GM19035 (cell line): ENCODE data around the gene MAB21L3.

Experiments used
- ATAC-seq: cut with Tn5 transposase; IDR thresholded peaks from one replicate; pipeline ENCODE4 v1.9.1; 2021; ENCODE audit not compliant: unreplicated experiment

The MAB21L3 gene

DNA sequence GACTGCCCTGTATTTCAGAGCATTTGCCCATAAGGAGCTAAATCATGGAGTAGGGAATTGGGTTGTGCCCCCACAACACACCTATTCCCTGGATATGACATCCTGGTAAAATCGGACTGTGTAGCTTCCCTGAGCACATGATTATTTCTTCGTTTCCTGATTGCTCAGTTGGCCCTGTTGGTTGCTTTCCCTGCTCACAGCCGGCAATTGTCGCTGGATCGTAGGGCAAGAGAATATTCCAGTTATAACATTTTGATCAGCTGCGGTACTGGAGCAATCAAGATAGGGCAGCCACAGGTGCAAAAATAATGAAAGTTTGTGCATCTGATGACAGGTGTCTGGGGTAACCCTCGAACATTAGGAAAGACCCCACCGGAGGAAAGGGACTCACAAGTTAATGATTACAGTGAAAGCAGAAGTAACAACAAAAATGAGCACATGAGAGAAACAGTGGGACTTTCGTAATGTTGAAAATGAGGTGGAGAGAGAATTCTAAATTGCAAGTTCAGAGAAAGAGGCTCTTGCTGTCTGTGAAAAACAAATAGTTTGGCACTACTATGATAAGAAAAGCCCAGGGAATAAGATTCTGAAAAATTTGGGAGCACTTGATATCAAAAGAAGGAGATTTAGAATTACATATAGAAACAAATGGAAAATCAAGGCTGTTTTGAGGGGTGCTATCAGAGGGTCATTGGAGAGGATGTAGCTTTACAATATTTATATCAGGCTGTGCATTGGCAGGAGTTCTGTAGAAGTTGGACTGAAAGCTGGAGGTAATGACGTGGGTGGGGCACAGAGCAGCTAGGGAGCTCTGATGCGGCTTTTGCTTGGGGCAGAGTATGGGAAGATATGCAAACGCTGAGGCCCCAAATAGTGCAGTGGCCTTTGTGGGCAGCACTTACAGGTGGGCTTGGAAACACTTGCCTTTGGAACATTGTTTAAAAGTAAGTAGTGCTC, at the start of gene MAB21L3:
Gene MAB21L3, plus strand, starts transcription at position 833 of the 957 bp plus-strand sequence. CDS start 1,217 bp downstream, outside the sequence.
- ATAC-seq = no peak

DNA sequence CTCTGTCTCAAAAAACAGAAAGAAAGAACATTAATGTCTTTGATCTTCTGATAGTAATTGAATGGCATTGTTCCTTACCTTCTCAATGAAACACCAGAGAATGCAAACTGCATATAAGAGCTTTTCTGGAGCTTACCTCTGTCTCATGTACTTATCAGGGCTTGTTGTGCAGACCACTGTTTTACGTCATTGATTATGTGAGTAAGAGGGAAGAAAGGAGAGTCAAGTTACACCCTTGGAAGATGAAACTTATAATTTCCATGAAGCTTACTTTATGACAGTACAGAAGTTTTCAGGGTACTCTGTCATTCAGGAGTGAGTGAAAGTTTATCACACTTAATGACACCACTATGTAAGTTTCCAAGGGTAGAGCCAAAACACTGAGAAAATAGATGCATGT, 49.0 kb upstream of the MAB21L3 start:
- no peak for ATAC-seq

DNA sequence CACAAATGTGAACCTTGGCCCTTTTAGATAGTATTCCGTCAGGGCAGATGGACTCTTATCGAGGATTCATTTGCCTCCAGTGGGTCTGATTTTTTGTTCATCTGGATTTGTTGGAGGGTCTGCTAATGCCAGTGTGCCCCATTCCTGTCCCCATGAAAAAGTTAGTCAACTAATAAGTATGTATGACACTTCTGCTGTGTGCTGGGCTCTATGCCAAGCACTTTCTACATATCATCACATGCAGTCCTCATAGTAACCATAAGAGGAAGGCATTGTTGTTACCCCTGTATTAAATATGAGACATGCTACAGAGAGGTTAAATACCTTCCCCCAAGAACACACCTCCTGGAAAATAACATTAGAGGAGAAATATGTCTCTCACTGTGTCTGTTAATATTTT, 46.6 kb upstream of the MAB21L3 start:
- no peak for ATAC-seq

DNA sequence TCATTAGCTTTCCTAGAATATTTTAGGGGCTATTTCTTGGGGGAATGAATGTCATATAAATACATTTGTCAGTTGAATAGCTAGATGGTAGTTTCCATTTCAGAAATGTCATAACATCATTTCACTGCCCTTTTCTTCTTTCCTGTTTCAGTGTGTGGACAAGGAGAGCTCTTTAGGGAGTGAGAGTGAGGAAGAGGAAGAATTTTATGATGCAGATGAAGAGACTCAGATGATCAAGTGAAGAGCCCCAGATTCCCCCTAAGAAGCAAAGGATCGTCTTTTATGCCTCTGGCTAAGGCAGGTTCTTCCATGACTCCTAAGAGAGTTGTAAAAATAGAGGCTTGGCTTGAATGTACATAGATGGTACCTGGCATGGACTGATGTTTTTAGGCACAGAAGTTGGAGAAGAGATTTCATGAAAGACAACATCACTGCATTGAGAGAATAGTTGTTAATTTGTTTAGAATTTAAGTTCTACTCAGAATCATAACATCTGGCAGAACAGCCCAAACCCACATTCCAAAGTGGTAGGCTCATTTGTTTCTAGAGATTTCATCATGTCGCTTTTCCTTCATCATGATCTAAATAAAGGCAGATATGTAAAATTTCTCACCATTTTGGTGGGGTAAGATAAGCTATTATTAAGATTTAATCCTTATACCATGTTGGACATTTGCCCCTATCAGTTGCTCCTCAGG, 44.2 kb upstream of the MAB21L3 start:
- no peak for ATAC-seq

DNA sequence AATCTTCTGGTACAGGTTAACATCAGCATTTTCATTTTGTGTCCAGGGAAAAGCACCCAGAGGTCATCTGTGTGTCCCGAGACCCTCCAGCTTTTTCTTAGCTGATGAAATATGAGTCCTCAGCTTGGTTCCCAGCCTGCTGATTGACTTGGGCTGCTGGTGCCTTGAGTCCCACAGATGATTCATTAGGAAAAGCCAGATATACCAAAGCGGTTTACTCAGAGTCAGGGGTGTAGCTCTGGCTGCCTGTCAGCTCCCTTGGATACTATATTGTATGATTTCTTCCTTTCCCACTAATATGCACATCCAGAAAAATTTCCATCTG, 43.7 kb upstream of the MAB21L3 start:
- ATAC-seq = no peak

DNA sequence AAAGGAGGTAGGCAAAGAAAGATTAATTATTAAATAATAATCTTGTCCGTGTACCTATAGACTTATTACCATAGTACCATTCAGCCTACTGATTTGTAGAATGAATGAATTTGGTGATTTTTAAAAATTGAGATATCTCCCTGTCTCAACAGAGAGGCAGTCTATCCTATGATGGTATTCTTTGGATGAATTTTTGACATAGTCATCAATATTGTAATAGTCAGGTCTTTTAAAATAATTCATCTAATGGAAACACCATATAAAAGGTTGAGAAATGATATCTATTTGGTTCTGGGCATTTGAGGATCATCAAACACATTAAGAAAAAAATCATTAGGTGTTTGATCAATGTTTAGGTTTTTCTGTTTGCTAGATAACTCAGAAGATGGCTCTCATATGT, 35.6 kb upstream of the MAB21L3 start:
- no peak for ATAC-seq

DNA sequence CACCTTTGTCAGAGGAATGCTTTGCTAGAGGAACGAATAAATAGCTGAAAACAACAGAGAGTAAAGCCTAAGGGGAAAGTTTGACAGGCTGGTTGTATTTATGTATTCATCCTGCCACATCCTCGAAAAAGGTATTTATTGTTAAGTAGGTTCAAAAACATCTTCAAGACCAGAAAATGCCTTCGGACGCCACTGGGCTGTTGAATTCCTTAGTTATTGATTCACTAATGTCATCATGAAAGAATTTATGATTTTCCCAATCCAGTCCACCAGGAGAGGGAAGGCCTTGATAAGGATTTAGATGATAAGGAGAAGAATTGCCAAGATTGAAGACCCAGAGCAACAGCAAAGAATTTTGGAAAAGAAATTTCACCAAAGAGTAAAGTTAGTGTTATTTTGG, 35.2 kb upstream of the MAB21L3 start:
- ATAC-seq = no peak

DNA sequence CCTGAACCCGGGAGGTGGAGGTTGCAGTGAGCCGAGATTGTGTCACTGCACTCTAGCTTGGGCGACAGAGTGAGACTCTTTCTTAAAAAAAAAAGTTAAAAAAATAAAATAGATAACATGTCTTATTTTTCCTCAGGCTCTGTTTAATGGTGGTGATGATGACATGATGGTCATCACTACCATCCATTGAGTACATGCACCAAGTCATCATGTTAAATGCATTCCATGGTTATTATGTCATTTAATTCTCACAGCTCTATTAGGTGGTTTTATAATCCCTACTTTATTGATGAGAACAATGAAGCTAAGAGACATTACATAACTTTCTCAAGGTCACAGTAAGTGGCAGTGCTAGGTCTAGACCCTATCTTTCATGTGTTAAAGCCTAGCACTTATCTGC, 34.4 kb upstream of the MAB21L3 start:
- no peak for ATAC-seq

DNA sequence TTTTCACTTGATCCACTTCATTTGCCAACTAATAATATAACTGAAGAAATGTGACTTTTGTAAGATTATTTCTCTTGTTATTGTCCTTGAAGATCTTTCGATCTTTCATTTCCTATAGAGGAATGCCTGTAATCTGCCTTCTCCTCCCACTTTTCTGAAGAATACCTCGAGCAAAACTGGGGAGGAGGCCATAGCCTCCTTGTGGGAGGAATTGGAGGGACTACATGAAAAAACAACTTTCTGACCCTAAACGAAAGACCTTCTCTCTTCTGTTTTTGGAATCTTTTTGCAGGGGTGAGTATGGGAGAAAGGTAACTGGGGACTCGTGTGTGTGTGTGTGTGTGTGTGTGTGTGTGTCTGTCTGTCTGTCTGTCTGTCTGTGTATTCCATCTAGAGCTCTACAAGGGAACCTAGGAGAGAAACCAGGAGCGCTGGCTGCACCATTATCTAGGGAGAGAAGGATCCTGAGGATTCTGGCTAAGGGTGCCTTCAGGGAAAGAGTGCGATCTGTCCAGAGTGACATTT, 32.4 kb upstream of the MAB21L3 start:
- no peak for ATAC-seq

DNA sequence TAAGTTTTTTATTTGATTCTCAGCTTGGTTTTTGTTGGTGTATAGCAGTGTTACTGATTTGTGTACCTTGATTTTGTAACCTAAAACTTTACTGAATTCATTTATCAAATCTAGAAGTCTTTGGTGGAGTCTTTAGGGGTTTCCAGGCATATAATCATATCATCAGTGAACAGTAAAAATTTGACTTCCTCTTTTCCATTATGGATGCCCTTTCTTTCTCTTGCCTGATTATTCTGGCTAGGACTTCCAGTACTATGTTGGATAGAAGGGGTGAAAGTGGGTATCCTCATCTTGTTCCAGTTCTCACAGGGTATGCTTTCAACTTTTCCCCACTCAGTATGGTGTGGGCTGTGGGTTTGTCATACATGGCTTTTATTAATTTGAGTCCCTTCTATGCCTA, 23.6 kb upstream of the MAB21L3 start:
- ATAC-seq = no peak

DNA sequence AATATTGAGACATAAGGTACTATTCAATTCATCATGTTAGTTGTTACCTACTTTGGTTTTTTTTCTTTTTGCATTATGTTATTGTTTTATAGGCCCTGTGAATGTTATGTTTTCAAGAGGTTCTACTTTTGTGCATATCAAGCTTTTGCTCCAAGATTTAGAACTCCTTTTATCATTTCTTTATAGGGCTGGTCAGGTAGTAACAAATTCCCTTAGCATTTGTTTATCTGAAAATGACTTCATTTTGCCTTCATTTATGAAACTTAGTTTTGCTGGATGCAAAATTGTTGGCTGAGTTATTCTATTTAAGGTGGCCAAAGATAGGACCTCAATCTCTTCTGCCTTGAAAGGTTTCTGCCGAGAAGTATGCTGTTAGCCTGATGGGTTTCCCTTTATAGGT, 21.3 kb upstream of the MAB21L3 start:
- no peak for ATAC-seq

DNA sequence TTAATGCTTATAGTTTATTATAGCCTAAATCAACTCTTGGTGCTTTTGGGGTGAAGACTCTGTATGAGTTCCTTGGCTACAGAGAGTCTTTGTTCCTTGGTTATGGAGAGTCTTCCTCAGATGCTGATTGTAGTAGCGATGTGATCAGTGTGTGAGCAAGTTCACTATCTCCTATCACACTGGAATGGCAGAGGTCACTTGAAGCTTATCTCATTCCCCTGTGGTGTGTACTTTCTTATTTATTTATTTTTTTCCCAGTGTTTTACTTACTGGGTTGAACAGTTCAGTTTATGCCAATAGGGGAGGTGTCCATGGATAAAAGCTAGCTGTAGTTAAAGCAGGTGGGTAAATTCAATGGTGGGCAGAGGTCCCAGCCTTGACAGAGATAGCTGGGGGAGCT, 20.1 kb upstream of the MAB21L3 start:
- no peak for ATAC-seq

DNA sequence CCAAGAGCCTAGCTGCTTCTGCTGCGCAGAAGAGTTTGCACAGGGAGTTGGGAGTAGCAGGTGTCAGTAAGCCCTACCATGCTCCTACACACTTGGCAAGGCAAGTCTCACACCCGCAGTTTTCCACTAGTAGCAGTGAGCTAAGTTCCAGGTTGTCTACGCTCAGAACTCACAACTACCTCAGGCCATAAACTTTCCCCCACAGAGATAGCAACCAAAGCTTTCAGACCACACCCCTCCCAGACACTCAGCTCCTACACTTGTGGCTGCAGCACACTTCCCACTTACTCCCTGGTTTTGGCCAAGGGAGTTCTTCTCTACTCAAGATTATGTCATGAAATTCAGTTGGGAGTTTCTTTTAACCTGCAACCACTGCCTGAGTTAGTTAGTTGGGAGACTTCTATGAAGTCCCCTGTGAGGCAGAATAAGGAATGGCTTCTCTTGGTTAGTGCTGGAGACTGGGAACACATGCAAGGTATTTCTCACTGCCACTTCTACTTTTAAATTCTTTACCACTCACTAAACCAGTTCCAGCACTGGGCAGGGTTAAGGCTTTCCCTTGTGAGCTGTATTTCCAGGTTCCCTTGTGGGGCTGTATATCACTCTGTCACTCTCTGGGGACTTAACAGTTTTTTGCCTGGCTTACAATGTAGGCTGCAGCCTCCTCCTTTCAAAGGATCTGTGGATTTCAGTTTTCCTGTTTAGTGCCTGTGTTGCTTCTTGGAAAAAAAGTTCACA, 18.3 kb upstream of the MAB21L3 start:
- no peak for ATAC-seq

DNA sequence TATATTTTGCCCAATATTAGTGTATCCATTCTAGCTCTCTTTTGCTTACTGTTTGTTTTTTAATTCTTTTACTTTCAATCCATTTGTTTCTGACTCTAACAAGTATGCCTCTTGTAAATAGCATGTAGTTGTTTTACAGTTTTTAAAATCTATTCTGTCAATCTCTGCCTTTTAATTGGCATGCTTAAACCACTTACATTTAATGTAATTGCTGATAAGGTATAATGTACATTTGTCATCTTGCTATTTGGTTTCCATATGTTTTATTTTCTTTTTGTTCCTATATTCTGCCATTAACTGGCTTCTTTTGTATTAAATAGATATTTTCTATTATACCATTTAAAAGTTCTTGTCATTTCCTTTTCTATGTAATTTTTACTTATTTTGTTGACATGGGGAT, 16.2 kb upstream of the MAB21L3 start:
- no peak for ATAC-seq

DNA sequence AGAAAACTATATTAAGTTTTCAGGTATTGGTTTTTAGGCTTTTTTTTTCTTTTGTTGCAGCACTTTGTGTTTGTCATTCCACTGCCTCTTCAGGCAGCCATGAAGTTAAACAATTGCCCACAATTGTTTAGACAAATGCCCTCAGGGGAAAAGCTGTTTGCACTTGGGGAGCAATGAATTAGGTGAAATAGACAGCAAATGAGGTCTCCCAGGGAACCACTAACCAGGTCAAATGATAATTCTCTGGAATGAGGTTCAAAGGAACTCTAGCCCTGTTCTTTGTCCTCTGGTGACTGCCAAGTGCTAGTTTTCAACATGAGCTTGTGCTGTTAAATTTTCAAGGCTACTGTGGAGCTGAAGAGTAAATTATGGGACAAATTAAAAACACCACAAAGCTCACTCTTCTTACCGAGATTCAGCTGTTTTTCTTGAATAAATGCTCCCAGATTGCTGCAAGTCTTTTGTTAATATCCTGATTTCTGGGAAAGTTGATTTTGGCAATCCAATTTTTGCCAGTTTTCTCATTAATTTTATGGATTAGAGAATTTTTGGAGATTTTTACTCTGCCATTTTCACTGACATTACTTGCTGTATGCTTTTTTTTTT, 15.1 kb upstream of the MAB21L3 start:
- no peak for ATAC-seq

DNA sequence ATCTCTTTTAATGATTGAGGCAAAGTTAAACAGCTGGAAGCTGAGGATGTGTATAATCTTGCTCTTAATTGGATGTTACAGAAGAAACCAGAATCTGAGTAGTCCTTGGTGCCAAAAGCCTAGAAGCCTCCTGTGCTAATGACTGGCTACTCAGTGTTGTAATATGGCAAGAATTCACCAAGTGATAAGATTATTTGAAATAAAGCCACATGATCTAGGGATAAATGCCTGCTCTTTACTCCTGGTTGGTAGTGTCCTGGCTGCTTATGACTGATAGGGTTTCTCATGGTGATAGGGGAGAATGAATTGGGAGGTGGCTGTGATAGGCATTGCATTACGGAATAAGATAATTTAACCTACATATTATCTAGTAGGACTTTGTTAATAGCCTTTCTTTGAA, 13.6 kb upstream of the MAB21L3 start:
- ATAC-seq = no peak

DNA sequence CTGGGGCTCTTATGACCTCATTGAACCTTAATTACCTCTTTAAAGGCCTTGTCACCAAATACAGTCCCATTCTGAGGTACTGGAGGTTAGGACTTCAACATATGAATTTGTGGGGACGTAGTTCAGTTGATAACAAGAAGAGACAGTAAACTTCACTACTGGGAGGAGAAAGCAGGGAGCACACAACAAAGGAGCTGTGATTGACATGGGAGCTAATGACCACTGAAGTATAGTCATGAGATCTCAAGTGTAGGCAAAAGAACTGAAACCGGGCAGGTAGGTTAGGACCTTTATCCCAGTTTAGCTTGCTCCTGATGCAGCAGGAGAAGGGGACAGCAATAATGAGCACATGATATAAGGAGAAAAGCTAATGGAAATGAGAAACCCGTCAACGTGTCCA, 11.8 kb upstream of the MAB21L3 start:
- no peak for ATAC-seq

DNA sequence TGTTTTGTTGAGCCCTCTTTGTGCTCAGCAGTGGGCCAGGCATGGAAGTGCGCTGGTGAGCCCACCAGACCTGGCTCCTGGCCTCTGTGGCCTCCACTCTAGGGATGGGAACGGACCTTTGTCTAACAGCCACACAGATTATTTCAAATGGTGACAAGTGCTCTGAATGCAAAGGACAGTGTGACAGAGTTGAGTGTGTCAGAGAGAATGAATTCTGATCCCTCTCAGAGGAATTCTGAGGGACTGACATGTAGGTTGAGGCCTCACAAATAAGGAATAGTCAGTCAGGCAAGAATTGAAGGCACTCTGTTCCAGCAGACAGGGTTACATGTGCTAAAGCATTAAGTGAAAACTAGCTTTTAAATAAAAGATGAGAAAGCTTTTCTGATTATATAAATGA, 11.3 kb upstream of the MAB21L3 start:
- ATAC-seq = no peak

DNA sequence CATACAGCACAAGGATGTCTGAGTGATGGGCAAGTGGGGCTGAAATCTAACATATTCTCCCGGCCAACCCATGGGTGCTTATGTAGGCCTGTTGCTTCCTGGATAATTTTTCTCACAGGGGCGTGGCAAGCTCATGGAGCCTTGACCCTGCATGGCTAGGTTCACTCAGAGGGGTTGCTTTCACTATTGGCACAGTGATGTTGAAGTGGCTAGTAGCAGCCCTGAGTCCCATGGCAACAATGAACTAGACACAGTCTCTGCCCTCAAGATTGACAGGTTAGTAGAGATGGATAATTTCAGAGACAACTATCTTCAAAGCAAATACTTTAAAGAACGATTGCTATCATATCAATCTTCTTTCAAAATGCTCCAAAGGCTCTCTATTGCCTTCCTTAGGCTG, 6.5 kb upstream of the MAB21L3 start:
- no peak for ATAC-seq

DNA sequence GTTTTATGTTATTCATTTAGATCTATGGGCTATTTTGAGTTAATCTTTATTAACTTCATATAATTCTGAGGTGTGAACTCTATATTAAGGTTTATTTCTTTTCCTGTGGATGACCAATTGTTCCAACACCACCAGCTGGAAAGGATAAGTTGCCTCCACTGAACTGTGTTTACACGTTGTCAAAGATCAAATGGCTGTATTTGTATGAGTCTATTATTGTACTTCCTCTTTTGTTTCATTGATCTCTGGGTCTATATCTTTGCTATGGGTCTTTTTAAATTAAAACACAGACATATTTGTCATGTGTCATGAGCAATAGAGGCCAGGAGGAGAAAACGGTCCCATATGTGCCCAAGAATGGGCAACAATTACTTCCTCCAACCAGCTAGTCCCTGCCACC, 5.2 kb upstream of the MAB21L3 start:
- no peak for ATAC-seq

DNA sequence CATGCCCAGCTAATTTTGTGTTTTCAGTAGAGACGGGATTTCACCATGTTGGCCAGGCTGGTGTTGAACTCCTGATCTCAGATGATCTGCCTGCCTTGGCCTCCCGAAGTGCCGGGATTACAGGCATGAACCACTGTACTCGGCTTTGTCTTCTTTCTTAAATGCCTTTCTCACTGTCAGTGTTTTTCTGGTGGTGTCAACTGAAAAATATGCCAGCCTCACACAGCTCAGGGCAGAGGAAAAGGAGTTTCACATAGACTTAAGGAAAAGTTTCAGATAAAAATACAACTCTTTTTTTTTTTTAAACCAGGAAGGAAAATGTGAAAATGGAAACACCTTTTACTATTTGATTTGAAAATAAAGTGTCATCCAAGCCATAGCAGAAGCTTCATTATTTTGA, 4.6 kb upstream of the MAB21L3 start:
- no peak for ATAC-seq
